IPS-NIHi7 (cell line): Measurements from ENCODE around the gene CCDC15.

Source experiments
- DNase-seq: peaks from one replicate; pipeline ENCODE4 v3.0.0; 2012; ENCODE audit warnings: mixed read lengths; ENCODE audit errors: extremely low spot score

The CCDC15 gene

GRCh38 chr11:125068368-125068767, 114.4 kb downstream of the CCDC15 start:
- DNase-seq = no peak

GRCh38 chr11:125069008-125069407, 115.0 kb downstream of the CCDC15 start:
- DNase-seq = no peak

- DNase-seq = peak; percentile 7
These were observed 115.8 kb downstream of the CCDC15 start for GRCh38 chr11:125069796-125070195.

- peak; percentile 11 for DNase-seq
These were observed 116.8 kb downstream of the CCDC15 start for GRCh38 chr11:125070699-125071254.

- DNase-seq = peak; percentile 8
These were observed 117.4 kb downstream of the CCDC15 start for GRCh38 chr11:125071435-125071834.

GRCh38 chr11:125071846-125072217, 117.8 kb downstream of the CCDC15 start:
- DNase-seq = peak; percentile 8

- DNase-seq = peak; percentile 4
These were observed 118.4 kb downstream of the CCDC15 start for GRCh38 chr11:125072218-125072960.

- peak; percentile 3 for DNase-seq
These were observed 119.1 kb downstream of the CCDC15 start for GRCh38 chr11:125072961-125073590.

- peak; percentile 15 for DNase-seq
These were observed 119.8 kb downstream of the CCDC15 start for GRCh38 chr11:125073616-125074483.

- peak; percentile 22 for DNase-seq
These were observed 120.7 kb downstream of the CCDC15 start for GRCh38 chr11:125074511-125075241.

GRCh38 chr11:125075242-125075625, 121.2 kb downstream of the CCDC15 start:
- peak; percentile 5 for DNase-seq

- no peak for DNase-seq
These were observed 121.9 kb downstream of the CCDC15 start for GRCh38 chr11:125075900-125076317.

- no peak for DNase-seq
These were observed 122.5 kb downstream of the CCDC15 start for GRCh38 chr11:125076378-125076945.

GRCh38 chr11:125078016-125078415, 124.0 kb downstream of the CCDC15 start:
- no peak for DNase-seq

GRCh38 chr11:125078516-125079140, 124.6 kb downstream of the CCDC15 start:
- DNase-seq = no peak

GRCh38 chr11:125079151-125079877, 125.3 kb downstream of the CCDC15 start:
- DNase-seq = no peak

GRCh38 chr11:125079878-125080530, 126.0 kb downstream of the CCDC15 start:
- DNase-seq = no peak

GRCh38 chr11:125080531-125080911, 126.5 kb downstream of the CCDC15 start:
- no peak for DNase-seq

- no peak for DNase-seq
These were observed 127.2 kb downstream of the CCDC15 start for GRCh38 chr11:125081098-125081798.
